Ishikawa (cell line): ENCODE results near the gene ZNF260.

Experiments
- CEBPB ChIP-seq: IDR thresholded peaks from 2 replicates; pipeline ENCODE4 v1.6.1; 2012
- CREB1 ChIP-seq: IDR thresholded peaks from 2 replicates; pipeline ENCODE4 v1.6.1; 2012; ENCODE audit warnings: low read depth
- EGR1 ChIP-seq: IDR thresholded peaks from 2 replicates; pipeline ENCODE4 v1.6.1; 2012
- EP300 ChIP-seq: IDR thresholded peaks from 2 replicates; pipeline ENCODE4 v1.6.1; 2012; ENCODE audit warnings: borderline replicate concordance
- FOXM1 ChIP-seq: IDR thresholded peaks from 2 replicates; pipeline ENCODE4 v1.6.1; 2012; ENCODE audit warnings: low read depth, borderline replicate concordance
- MAX ChIP-seq: IDR thresholded peaks from 2 replicates; pipeline ENCODE4 v1.6.1; 2012
- NFIC ChIP-seq: IDR thresholded peaks from 2 replicates; pipeline ENCODE4 v1.6.1; 2012
- RAD21 ChIP-seq: IDR thresholded peaks from 2 replicates; pipeline ENCODE4 v1.6.1; 2012; ENCODE audit warnings: low read depth
- TAF1 ChIP-seq: IDR thresholded peaks from 2 replicates; pipeline ENCODE4 v1.6.1; 2012; ENCODE audit warnings: low read depth, mild to moderate bottlenecking
- TCF12 ChIP-seq: IDR thresholded peaks from 2 replicates; pipeline ENCODE4 v1.6.1; 2012; ENCODE audit warnings: low read depth
- TEAD4 ChIP-seq: IDR thresholded peaks from 2 replicates; pipeline ENCODE4 v1.6.1; 2012
- YY1 ChIP-seq: IDR thresholded peaks from 2 replicates; pipeline ENCODE4 v1.6.1; 2012; ENCODE audit warnings: low read depth
- ZBTB7A ChIP-seq: IDR thresholded peaks from 2 replicates; pipeline ENCODE4 v1.6.1; 2012; ENCODE audit warnings: low read depth
- TF ChIP-seq, protein P1 (sequence below): IDR thresholded peaks from 2 replicates; pipeline ENCODE4 v1.6.1; 2012; ENCODE audit warnings: low read depth, mild to moderate bottlenecking

The ZNF260 gene

GRCh38 chr19:36488118-36488845 lies 39.8 kb downstream of the ZNF260 start:
- no peak for TF ChIP-seq CREB1
- no peak for TF ChIP-seq CEBPB
- TF ChIP-seq TAF1: no peak
- no peak for TF ChIP-seq ZBTB7A
- no peak for TF ChIP-seq TCF12
- TF ChIP-seq, protein P1, sequence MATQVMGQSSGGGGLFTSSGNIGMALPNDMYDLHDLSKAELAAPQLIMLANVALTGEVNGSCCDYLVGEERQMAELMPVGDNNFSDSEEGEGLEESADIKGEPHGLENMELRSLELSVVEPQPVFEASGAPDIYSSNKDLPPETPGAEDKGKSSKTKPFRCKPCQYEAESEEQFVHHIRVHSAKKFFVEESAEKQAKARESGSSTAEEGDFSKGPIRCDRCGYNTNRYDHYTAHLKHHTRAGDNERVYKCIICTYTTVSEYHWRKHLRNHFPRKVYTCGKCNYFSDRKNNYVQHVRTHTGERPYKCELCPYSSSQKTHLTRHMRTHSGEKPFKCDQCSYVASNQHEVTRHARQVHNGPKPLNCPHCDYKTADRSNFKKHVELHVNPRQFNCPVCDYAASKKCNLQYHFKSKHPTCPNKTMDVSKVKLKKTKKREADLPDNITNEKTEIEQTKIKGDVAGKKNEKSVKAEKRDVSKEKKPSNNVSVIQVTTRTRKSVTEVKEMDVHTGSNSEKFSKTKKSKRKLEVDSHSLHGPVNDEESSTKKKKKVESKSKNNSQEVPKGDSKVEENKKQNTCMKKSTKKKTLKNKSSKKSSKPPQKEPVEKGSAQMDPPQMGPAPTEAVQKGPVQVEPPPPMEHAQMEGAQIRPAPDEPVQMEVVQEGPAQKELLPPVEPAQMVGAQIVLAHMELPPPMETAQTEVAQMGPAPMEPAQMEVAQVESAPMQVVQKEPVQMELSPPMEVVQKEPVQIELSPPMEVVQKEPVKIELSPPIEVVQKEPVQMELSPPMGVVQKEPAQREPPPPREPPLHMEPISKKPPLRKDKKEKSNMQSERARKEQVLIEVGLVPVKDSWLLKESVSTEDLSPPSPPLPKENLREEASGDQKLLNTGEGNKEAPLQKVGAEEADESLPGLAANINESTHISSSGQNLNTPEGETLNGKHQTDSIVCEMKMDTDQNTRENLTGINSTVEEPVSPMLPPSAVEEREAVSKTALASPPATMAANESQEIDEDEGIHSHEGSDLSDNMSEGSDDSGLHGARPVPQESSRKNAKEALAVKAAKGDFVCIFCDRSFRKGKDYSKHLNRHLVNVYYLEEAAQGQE: no peak
- TF ChIP-seq EGR1: no peak
- TF ChIP-seq RAD21: no peak
- no peak for TF ChIP-seq YY1
- TF ChIP-seq MAX: no peak
- TF ChIP-seq TEAD4: no peak
- no peak for TF ChIP-seq NFIC

- no peak for TF ChIP-seq YY1
- TF ChIP-seq TEAD4: no peak
- no peak for TF ChIP-seq NFIC
- TF ChIP-seq MAX: no peak
- no peak for TF ChIP-seq FOXM1
- TF ChIP-seq, protein P1: no peak
- TF ChIP-seq EP300: no peak
Measured at GRCh38 chr19:36483653-36484052, 44.4 kb downstream of the ZNF260 start.

- TF ChIP-seq, protein P1: no peak
- TF ChIP-seq TEAD4: no peak
- no peak for TF ChIP-seq FOXM1
- TF ChIP-seq TCF12: no peak
- TF ChIP-seq NFIC: no peak
- no peak for TF ChIP-seq RAD21
- TF ChIP-seq EP300: no peak
- TF ChIP-seq CREB1: no peak
- no peak for TF ChIP-seq TAF1
- TF ChIP-seq YY1: no peak
- TF ChIP-seq MAX: no peak
- TF ChIP-seq ZBTB7A: no peak
Measured at GRCh38 chr19:36482876-36483275, 45.2 kb downstream of the ZNF260 start.
